HepG2 (cell line): ENCODE measurements around the gene SORBS2. TPM values are rescaled to one million over a fixed set of nuclear protein-coding genes. Genes with fewer than 3 reads are reported as not detected.

Source experiments
- ATAC-seq: fragments of 200-7000 bp; cut with Tn5 transposase; 3 replicates; pipeline ENCODE4 v1.9.1; 2020; ENCODE audit warnings: mild to moderate bottlenecking, moderate library complexity
- BruUV-seq: library from RNA; stranded (reverse); fragments of 400-500 nt; replicated peaks from 2 replicates; lab custom pipeline; 2021; lab: Mats Ljungman, UMichigan
- CTCF ChIA-PET: fragments of 300-600 bp; formaldehyde crosslinking; extraction: SDS; loops from one replicate; lab custom pipeline; 2021; ENCODE audit warnings: low total read pairs, inconsistent platforms, low intra/inter-chr PET ratio; lab: Yijun Ruan, JAX
- POLR2A ChIA-PET: fragments of 350-600 bp; sonication (Branson Sonifier 250); formaldehyde crosslinking; loops from one replicate; lab custom pipeline; 2020; ENCODE audit warnings: antibody characterized with exemption, inconsistent platforms; lab: Yijun Ruan, JAX
- DNase-seq: peaks from one replicate; pipeline ENCODE4 v3.0.0-alpha.2; 2015; ENCODE audit warnings: low spot score
- FAIRE-seq: peaks from 3 replicates; lab custom pipeline; 2011; peaks lifted over from hg19 to GRCh38; lab: Jason Lieb, UNC
- H2AFZ ChIP-seq: one replicate; pipeline ENCODE4 v1.6.1; 2011; ENCODE audit warnings: low read length, inconsistent platforms
- H3K27ac ChIP-seq: fragments of 300-600 bp; 3 replicates; pipeline ENCODE4 v1.8.0; 2011; ENCODE audit warnings: mixed run types, mild to moderate bottlenecking, mixed read lengths, low read length, inconsistent platforms; ENCODE audit not compliant: insufficient read depth; ENCODE audit errors: extremely low read length
- H3K27me3 ChIP-seq, 2 experiments: fragments of 200-600 bp in 1 of 2; 2 replicates in 1 of 2; 3 replicates in 1 of 2; pipeline versions ENCODE4 v1.6.0 to v1.8.0; 2011; ENCODE audit warnings: low read length in 2 of 2, mild to moderate bottlenecking in 2 of 2, moderate library complexity in 2 of 2, inconsistent platforms in 1 of 2; ENCODE audit not compliant: insufficient read depth in 2 of 2, control insufficient read depth in 1 of 2
- H3K36me3 ChIP-seq, 2 experiments: fragments of 200-600 bp in 1 of 2; replicated peaks in 1 of 2; 2 replicates in 1 of 2; 3 replicates in 1 of 2; pipeline versions ENCODE4 v1.5.1 to v1.8.0; 2011; ENCODE audit warnings: low read length in 2 of 2, inconsistent platforms in 1 of 2; ENCODE audit not compliant: insufficient read depth in 2 of 2, control insufficient read depth in 1 of 2
- H3K4me1 ChIP-seq: 2 replicates; pipeline ENCODE4 v1.5.1; 2012; ENCODE audit warnings: low read length, inconsistent platforms; ENCODE audit not compliant: insufficient read depth
- H3K4me2 ChIP-seq: 2 replicates; pipeline ENCODE4 v1.6.0; 2011; ENCODE audit warnings: low read depth, low read length, inconsistent platforms
- H3K4me3 ChIP-seq, 3 experiments: fragments of 200-600 bp in 1 of 3; sonication (generic), shearing (Covaris generic) in 1 of 3; replicated peaks in 1 of 3; 2 replicates each; pipeline ENCODE4 v1.5.1; 2011 to 2016; ENCODE audit warnings: low read length in 3 of 3, inconsistent platforms in 2 of 3, low read depth in 2 of 3, mild to moderate bottlenecking in 2 of 3, control low read depth in 1 of 3, mixed read lengths in 1 of 3; ENCODE audit not compliant: insufficient read depth in 1 of 3
- H3K79me2 ChIP-seq: one replicate; pipeline ENCODE4 v1.6.1; 2011; ENCODE audit warnings: low read length, inconsistent platforms; ENCODE audit not compliant: insufficient read depth
- H3K9ac ChIP-seq: 2 replicates; pipeline ENCODE4 v1.6.0; 2011; ENCODE audit warnings: mild to moderate bottlenecking, low read depth, low read length, inconsistent platforms; ENCODE audit not compliant: insufficient read depth
- H3K9me3 ChIP-seq: 2 replicates; pipeline ENCODE4 v1.5.1; 2012; ENCODE audit warnings: mild to moderate bottlenecking, low read length
- H4K20me1 ChIP-seq: 2 replicates; pipeline ENCODE4 v1.6.0; 2011; ENCODE audit warnings: inconsistent platforms, mild to moderate bottlenecking, low read length, moderate library complexity; ENCODE audit not compliant: insufficient read depth
- AGO2 ChIP-seq: fragments of 200-400 bp; formaldehyde crosslinking; optimal IDR thresholded peaks from 2 replicates; pipeline ENCODE3; 2017; ENCODE audit warnings: mild to moderate bottlenecking, low read depth, low read length, moderate library complexity
- FOXA3 ChIP-seq: IDR thresholded peaks from 2 replicates; pipeline ENCODE4 v1.6.1; 2016; ENCODE audit warnings: missing genetic modification reagents, missing compliant biosample characterization
- KLF9 ChIP-seq: IDR thresholded peaks from 2 replicates; pipeline ENCODE4 v1.6.1; 2016; ENCODE audit warnings: low read depth
- XBP1 ChIP-seq: sonication (generic); formaldehyde crosslinking; IDR thresholded peaks from 2 replicates; pipeline ENCODE4 v1.5.0; 2020; ENCODE audit warnings: missing genetic modification reagents
- ZFX ChIP-seq: sonication (generic); formaldehyde crosslinking; IDR thresholded peaks from 2 replicates; pipeline ENCODE4 v1.4.0; 2020; ENCODE audit warnings: mild to moderate bottlenecking, low read depth, missing genetic modification reagents, moderate library complexity
- ZNF251 ChIP-seq: sonication (generic); formaldehyde crosslinking; IDR thresholded peaks from 2 replicates; pipeline ENCODE4 v1.9.0; 2021; ENCODE audit warnings: mild to moderate bottlenecking, missing genetic modification reagents
- ZNF7 ChIP-seq: IDR thresholded peaks from 2 replicates; pipeline ENCODE4 v1.6.1; 2016; ENCODE audit warnings: missing biosample characterization, missing genetic modification reagents
- ZNF841 ChIP-seq: sonication (generic); formaldehyde crosslinking; IDR thresholded peaks from 2 replicates; pipeline ENCODE4 v1.8.1; 2023; ENCODE audit warnings: missing genetic modification reagents, borderline replicate concordance
- WGBS: methylation state at CpG from one replicate; pipeline ENCODE4 v1.1.6; 2017; ENCODE audit warnings: low lambda C conversion rate; 5-methylcytosine and 5-hydroxymethylcytosine counted together
- in situ Hi-C: cut with HindIII; loops from 2 replicates; pipeline ENCODE4 v1.10.0; 2017; ENCODE audit warnings: low pct_unique_long_range_greater_than_20kb; ENCODE audit not compliant: extremely low pct_ligation_motif_present
- intact Hi-C: fragments of 100-400 bp; cut with micrococcal nuclease; formaldehyde crosslinking; loops from one replicate; pipeline ENCODE4 v1.10.0; 2022; ENCODE audit not compliant: unreplicated experiment
- polyA plus RNA-seq, 8 experiments: library from polyadenylated mRNA; depleted of rRNA in 3 of 8; stranded (reverse) in 7 of 8; unstranded in 1 of 8; fragments of >200 nt; fragmentation: Illumina TruSeq in 4 of 8; extraction: Trizol in 4 of 8; gene quantifications; 2 replicates each; pipeline versions ENCODE4 v1.2.1 to v1.2.3, GENCODE V29; 2011 to 2016; ENCODE audit warnings: low read depth in 4 of 8, missing spikeins in 1 of 8, mixed read lengths in 1 of 8; ENCODE audit not compliant: insufficient read depth in 1 of 8
- total RNA-seq, 5 experiments: library from RNA; depleted of rRNA; stranded (reverse); fragments of >200 nt; fragmentation: Illumina TruSeq; extraction: Trizol; gene quantifications; 2 replicates each; pipeline ENCODE4 v1.2.3, GENCODE V29; 2016; ENCODE audit warnings: low read depth in 1 of 5
- TF ChIP-seq, protein P1 (sequence below): sonication (generic); formaldehyde crosslinking; IDR thresholded peaks from 2 replicates; pipeline ENCODE4 v1.5.0; 2020; ENCODE audit warnings: mild to moderate bottlenecking, missing genetic modification reagents, borderline replicate concordance
- TF ChIP-seq, protein P2 (sequence below): sonication (generic); formaldehyde crosslinking; IDR thresholded peaks from 2 replicates; pipeline ENCODE4 v1.5.0; 2020; ENCODE audit warnings: mild to moderate bottlenecking, missing genetic modification reagents
- TF ChIP-seq, protein P3 (sequence below): sonication (generic); formaldehyde crosslinking; IDR thresholded peaks from 2 replicates; pipeline ENCODE4 v1.4.0; 2020; ENCODE audit warnings: missing genetic modification reagents, borderline replicate concordance

The SORBS2 gene
- total and polyA plus RNA-seq, 2 of the 13 experiments (the other 11 are each of a cell fraction or from before 2014, with no cell fraction given): 25.0 to 80.5 TPM

DNA sequence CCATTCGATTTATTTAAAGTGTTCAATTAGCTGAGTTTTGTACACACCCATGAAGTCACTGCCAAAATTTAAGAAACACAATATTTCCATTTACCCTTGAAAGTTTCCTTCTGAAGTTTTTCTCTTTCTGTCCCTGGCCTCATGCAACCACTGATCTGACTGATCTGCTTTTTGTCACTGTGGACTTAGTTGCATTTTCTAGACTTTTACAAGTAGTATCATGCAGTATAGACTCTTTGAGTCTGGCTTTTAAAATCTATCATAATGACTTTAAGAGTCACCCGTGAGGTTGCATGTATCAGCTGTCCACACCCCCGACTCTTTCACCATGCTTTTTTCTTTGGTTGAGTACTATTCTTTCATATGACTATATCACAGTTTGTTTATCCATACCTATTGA, 247.6 kb downstream of the SORBS2 start (continued):
- TF ChIP-seq ZNF251 (CRISPR knock-in tag): no peak
- TF ChIP-seq XBP1: no peak
- TF ChIP-seq, protein P1, sequence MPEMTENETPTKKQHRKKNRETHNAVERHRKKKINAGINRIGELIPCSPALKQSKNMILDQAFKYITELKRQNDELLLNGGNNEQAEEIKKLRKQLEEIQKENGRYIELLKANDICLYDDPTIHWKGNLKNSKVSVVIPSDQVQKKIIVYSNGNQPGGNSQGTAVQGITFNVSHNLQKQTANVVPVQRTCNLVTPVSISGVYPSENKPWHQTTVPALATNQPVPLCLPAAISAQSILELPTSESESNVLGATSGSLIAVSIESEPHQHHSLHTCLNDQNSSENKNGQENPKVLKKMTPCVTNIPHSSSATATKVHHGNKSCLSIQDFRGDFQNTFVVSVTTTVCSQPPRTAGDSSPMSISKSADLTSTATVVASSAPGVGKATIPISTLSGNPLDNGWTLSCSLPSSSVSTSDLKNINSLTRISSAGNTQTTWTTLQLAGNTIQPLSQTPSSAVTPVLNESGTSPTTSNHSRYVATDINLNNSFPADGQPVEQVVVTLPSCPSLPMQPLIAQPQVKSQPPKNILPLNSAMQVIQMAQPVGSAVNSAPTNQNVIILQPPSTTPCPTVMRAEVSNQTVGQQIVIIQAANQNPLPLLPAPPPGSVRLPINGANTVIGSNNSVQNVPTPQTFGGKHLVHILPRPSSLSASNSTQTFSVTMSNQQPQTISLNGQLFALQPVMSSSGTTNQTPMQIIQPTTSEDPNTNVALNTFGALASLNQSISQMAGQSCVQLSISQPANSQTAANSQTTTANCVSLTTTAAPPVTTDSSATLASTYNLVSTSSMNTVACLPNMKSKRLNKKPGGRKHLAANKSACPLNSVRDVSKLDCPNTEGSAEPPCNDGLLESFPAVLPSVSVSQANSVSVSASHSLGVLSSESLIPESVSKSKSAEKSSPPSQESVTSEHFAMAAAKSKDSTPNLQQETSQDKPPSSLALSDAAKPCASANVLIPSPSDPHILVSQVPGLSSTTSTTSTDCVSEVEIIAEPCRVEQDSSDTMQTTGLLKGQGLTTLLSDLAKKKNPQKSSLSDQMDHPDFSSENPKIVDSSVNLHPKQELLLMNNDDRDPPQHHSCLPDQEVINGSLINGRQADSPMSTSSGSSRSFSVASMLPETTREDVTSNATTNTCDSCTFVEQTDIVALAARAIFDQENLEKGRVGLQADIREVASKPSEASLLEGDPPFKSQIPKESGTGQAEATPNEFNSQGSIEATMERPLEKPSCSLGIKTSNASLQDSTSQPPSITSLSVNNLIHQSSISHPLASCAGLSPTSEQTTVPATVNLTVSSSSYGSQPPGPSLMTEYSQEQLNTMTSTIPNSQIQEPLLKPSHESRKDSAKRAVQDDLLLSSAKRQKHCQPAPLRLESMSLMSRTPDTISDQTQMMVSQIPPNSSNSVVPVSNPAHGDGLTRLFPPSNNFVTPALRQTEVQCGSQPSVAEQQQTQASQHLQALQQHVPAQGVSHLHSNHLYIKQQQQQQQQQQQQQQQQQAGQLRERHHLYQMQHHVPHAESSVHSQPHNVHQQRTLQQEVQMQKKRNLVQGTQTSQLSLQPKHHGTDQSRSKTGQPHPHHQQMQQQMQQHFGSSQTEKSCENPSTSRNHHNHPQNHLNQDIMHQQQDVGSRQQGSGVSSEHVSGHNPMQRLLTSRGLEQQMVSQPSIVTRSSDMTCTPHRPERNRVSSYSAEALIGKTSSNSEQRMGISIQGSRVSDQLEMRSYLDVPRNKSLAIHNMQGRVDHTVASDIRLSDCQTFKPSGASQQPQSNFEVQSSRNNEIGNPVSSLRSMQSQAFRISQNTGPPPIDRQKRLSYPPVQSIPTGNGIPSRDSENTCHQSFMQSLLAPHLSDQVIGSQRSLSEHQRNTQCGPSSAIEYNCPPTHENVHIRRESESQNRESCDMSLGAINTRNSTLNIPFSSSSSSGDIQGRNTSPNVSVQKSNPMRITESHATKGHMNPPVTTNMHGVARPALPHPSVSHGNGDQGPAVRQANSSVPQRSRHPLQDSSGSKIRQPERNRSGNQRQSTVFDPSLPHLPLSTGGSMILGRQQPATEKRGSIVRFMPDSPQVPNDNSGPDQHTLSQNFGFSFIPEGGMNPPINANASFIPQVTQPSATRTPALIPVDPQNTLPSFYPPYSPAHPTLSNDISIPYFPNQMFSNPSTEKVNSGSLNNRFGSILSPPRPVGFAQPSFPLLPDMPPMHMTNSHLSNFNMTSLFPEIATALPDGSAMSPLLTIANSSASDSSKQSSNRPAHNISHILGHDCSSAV (CRISPR knock-in tag): no peak
- no peak for TF ChIP-seq AGO2
- TF ChIP-seq FOXA3: no peak
- TF ChIP-seq, all 625 proteins: peak for 0

DNA sequence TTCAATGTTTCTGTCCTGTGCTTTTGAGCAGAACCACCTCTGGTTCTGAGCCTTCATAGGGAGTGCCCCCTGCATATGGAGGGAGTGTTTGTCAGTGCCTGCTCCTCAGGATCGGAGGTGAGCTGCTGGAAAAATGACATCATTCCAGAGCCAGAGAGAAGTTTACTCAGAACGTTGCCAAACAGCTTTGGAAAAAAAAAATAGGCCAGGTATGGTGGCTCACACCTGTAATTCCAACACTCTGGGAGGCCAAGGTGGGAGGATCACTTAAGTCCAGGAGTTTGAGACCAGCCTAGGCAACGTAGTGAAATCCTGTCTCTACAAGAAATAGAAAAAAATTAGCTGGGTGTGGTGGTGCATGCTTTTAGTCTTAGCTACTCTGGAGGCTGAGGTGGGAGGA, 249.5 kb downstream of the SORBS2 start:
- no peaks in the 10 kb centered on the region for H3K9me3 ChIP-seq
- H2AFZ ChIP-seq: no peak overlapping the region
- no peaks in the 10 kb centered on the region for H3K79me2 ChIP-seq
- intact Hi-C loops (no loop called here), in situ Hi-C loops (no loop called here)
- POLR2A ChIA-PET: no interaction called here
- H3K27me3 ChIP-seq: no peaks in the 10 kb centered on the region; a peak in 1 of 5 replicates
- H3K4me2 ChIP-seq: no peak overlapping the region
- peaks cover 36% of the 10 kb centered on the region for H3K4me1 ChIP-seq
- BruUV-seq: no TSS peak
- no peak overlapping the region for H3K27ac ChIP-seq
- no peak overlapping the region for H3K4me3 ChIP-seq
- no peaks in the 10 kb centered on the region for H3K36me3 ChIP-seq
- CTCF ChIA-PET: no interaction called here
- no peak overlapping the region for H3K9ac ChIP-seq
- FAIRE-seq (no peak), ATAC-seq (no peak), DNase-seq (no peak)
- H4K20me1 ChIP-seq: no peaks in the 10 kb centered on the region
- 28% methylated on average over 3 of the region's 3 CpGs for WGBS
- 0 out of 2 replicates have a peak, but pooled peaks have one; percentile 10 for TF ChIP-seq ZNF7 (CRISPR knock-in tag)
- TF ChIP-seq, protein P2, sequence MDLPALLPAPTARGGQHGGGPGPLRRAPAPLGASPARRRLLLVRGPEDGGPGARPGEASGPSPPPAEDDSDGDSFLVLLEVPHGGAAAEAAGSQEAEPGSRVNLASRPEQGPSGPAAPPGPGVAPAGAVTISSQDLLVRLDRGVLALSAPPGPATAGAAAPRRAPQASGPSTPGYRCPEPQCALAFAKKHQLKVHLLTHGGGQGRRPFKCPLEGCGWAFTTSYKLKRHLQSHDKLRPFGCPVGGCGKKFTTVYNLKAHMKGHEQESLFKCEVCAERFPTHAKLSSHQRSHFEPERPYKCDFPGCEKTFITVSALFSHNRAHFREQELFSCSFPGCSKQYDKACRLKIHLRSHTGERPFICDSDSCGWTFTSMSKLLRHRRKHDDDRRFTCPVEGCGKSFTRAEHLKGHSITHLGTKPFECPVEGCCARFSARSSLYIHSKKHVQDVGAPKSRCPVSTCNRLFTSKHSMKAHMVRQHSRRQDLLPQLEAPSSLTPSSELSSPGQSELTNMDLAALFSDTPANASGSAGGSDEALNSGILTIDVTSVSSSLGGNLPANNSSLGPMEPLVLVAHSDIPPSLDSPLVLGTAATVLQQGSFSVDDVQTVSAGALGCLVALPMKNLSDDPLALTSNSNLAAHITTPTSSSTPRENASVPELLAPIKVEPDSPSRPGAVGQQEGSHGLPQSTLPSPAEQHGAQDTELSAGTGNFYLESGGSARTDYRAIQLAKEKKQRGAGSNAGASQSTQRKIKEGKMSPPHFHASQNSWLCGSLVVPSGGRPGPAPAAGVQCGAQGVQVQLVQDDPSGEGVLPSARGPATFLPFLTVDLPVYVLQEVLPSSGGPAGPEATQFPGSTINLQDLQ (CRISPR knock-in tag): no peak
- no peak for TF ChIP-seq ZFX (CRISPR knock-in tag)
- no peak for TF ChIP-seq KLF9 (CRISPR knock-in tag)
- TF ChIP-seq, protein P3, sequence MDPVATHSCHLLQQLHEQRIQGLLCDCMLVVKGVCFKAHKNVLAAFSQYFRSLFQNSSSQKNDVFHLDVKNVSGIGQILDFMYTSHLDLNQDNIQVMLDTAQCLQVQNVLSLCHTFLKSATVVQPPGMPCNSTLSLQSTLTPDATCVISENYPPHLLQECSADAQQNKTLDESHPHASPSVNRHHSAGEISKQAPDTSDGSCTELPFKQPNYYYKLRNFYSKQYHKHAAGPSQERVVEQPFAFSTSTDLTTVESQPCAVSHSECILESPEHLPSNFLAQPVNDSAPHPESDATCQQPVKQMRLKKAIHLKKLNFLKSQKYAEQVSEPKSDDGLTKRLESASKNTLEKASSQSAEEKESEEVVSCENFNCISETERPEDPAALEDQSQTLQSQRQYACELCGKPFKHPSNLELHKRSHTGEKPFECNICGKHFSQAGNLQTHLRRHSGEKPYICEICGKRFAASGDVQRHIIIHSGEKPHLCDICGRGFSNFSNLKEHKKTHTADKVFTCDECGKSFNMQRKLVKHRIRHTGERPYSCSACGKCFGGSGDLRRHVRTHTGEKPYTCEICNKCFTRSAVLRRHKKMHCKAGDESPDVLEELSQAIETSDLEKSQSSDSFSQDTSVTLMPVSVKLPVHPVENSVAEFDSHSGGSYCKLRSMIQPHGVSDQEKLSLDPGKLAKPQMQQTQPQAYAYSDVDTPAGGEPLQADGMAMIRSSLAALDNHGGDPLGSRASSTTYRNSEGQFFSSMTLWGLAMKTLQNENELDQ: no peak
- TF ChIP-seq ZNF841: no peak
